Suprapubic skin (tissue), 4 donors: ENCODE results near the gene STX16. TPM values are rescaled to one million over a fixed set of nuclear protein-coding genes. Genes with fewer than 3 reads are reported as not detected.

Experiments used
- DNase-seq, 2 donors: peaks; one replicate each; pipeline ENCODE4 v3.0.0-alpha.2; 2019; ENCODE audit warnings: low spot score in 2 of 2
- H3K27ac ChIP-seq: fragments of 200-600 bp; sonication (generic); one replicate; pipeline ENCODE4 v1.5.1; 2019
- H3K27me3 ChIP-seq: fragments of 200-600 bp; sonication (generic); one replicate; pipeline ENCODE4 v1.5.1; 2019
- H3K36me3 ChIP-seq: fragments of 200-600 bp; sonication (generic); one replicate; pipeline ENCODE4 v1.5.1; 2019
- H3K4me1 ChIP-seq: fragments of 200-600 bp; sonication (generic); one replicate; pipeline ENCODE4 v1.5.1; 2019
- H3K4me3 ChIP-seq: fragments of 200-600 bp; sonication (generic); one replicate; pipeline ENCODE4 v1.5.1; 2019; ENCODE audit warnings: mild to moderate bottlenecking
- H3K9me3 ChIP-seq: fragments of 200-600 bp; sonication (generic); one replicate; pipeline ENCODE4 v1.5.1; 2019
- EP300 ChIP-seq: sonication (generic); formaldehyde crosslinking; IDR thresholded peaks from one replicate; pipeline ENCODE4 v1.6.1; 2017; ENCODE audit warnings: antibody characterized with exemption
- POLR2A ChIP-seq, 2 donors: fragments of 450-650 bp; IDR thresholded peaks; one replicate each; pipeline ENCODE4 v1.6.1; 2017; ENCODE audit warnings: antibody characterized with exemption in 2 of 2, mild to moderate bottlenecking in 2 of 2, moderate library complexity in 2 of 2
- POLR2AphosphoS5 ChIP-seq, 3 donors: sonication (generic); formaldehyde crosslinking; IDR thresholded peaks; one replicate each; pipeline ENCODE4 v1.6.1; 2017; ENCODE audit warnings: antibody characterized with exemption in 3 of 3
- WGBS: methylation state at CpG from one replicate; pipeline ENCODE4 v1.1.5; 2018; 5-methylcytosine and 5-hydroxymethylcytosine counted together
- total RNA-seq, 4 donors: library from RNA; depleted of rRNA; stranded (reverse); fragments of >200 nt; gene quantifications; one replicate each; pipeline ENCODE4 v1.1.0, GENCODE V29; 2016
- TF ChIP-seq, protein P1 (sequence below), 2 donors: fragments of 200-600 bp in 1 of 2; fragments of 450-650 bp in 1 of 2; sonication (generic) in 1 of 2; IDR thresholded peaks; one replicate each; pipeline ENCODE4 v1.5.1; 2016 to 2019; ENCODE audit warnings: antibody characterized with exemption in 2 of 2, mild to moderate bottlenecking in 1 of 2, moderate library complexity in 1 of 2

STX16 gene
- total RNA-seq, 4 donors from 2014 or later = 35.6 to 138 (median 50.9) TPM

- no peak overlapping the region for H3K27ac ChIP-seq
- no peak overlapping the region for H3K4me3 ChIP-seq
- peaks cover 8% of the 10 kb centered on the region for H3K4me1 ChIP-seq
- no peaks in the 10 kb centered on the region for H3K36me3 ChIP-seq
- H3K9me3 ChIP-seq = no peaks in the 10 kb centered on the region
- 95% methylated on average over 5 of the region's 5 CpGs for WGBS
- no peak for TF ChIP-seq POLR2AphosphoS5 (IDR thresholded peaks at IDR 0.05)
- no peak for TF ChIP-seq POLR2A (IDR thresholded peaks at IDR 0.05)
- TF ChIP-seq EP300 = no peak
- TF ChIP-seq, protein P1, sequence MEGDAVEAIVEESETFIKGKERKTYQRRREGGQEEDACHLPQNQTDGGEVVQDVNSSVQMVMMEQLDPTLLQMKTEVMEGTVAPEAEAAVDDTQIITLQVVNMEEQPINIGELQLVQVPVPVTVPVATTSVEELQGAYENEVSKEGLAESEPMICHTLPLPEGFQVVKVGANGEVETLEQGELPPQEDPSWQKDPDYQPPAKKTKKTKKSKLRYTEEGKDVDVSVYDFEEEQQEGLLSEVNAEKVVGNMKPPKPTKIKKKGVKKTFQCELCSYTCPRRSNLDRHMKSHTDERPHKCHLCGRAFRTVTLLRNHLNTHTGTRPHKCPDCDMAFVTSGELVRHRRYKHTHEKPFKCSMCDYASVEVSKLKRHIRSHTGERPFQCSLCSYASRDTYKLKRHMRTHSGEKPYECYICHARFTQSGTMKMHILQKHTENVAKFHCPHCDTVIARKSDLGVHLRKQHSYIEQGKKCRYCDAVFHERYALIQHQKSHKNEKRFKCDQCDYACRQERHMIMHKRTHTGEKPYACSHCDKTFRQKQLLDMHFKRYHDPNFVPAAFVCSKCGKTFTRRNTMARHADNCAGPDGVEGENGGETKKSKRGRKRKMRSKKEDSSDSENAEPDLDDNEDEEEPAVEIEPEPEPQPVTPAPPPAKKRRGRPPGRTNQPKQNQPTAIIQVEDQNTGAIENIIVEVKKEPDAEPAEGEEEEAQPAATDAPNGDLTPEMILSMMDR (IDR thresholded peaks at IDR 0.05) = no peak
- peaks cover 16% of the 10 kb centered on the region for H3K27me3 ChIP-seq
- DNase-seq = no peak
Measured at GRCh38 chr20:58617158-58617557, 33.9 kb upstream of the STX16 start.

DNA sequence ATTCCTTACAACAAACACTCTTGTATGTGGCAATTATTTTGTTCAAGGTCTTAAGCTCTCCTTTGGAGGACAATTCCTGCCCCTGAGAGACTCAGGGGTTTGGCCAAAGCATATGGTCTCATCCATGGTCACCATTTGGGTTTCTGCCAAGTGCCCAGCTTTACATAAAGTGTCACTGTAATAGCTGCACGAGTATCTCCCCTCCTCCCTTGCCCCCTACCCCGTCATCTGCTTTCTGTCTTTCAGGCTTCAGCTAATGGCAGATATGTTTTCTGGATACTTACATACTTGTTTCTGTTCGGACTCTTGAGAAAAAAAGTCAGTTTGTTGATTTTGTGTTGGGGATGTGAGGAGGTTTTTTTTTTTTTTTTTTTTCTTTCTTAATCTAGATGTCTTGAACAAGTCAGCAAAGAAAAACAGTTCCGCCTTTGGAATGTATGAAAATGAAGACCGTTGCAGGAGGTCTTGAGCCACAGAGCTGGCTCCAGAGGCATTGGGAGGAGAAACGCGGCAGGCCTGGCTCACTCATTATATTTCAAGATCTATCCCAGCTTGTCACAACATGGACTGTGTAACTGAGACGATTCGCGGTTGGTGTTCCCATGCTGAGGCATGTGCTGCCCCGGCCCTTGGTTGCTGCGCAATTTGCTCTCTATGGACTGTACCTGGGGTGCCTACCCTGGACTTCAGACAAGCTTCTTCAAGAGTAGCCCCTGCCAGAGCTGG lies 32.6 kb upstream of the STX16 start:
- Histone ChIP-seq H3K27ac (no peak overlapping the region), H3K36me3 (no peaks in the 10 kb centered on the region), H3K4me1 (peaks cover 7% of the 10 kb centered on the region), H3K27me3 (peaks cover 16% of the 10 kb centered on the region), H3K4me3 (no peak overlapping the region), H3K9me3 (no peaks in the 10 kb centered on the region)
- 45% methylated on average over 7 of the region's 12 CpGs for WGBS
- no peak for DNase-seq
- TF ChIP-seq EP300 (no peak), POLR2AphosphoS5 (IDR thresholded peaks at IDR 0.05) (no peak), POLR2A (IDR thresholded peaks at IDR 0.05) (no peak)
- TF ChIP-seq, protein P1 (IDR thresholded peaks at IDR 0.05) = no peak

DNA sequence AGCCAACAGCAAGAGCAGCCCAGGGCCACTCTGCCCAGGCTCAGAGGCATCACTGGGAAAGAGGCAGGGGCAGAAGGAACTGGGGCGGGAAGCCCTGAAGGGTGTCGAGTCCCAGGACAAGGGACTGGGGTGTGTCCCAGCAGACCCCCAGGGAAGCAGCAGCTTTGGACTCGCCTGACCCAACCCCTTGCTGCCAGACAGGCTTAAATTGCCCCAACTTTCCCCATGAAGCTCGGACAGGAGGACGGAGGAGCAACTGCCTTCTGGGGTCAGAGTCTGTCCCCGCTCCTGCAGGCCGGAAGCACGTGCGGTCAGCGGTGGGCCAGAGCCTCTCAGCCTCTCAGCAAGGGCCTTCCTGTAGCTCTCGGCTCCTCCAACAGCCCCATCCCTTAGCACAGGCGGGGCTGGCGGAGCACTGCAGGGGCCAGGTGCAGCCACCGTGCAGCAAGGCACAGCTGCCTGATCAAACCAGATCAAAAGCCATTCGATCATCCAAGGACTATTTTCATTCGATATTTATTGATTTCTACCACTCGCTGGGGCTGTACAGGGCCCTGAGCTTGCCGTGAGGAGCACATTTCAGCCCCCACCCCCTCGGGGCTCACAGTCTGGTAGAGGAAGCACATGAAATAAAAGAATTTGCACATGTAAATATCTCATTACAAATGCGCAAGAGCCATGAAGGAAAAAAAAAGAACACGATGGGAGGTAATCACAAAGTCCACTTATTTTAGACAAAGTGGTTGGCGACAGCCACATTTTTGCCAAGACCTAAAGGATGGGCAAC lies 31.8 kb upstream of the STX16 start:
- H3K4me1 ChIP-seq = peaks cover 11% of the 10 kb centered on the region
- H3K9me3 ChIP-seq = no peaks in the 10 kb centered on the region
- TF ChIP-seq EP300 (no peak), POLR2AphosphoS5 (IDR thresholded peaks at IDR 0.05) (no peak), POLR2A (IDR thresholded peaks at IDR 0.05) (no peak)
- TF ChIP-seq, protein P1 (IDR thresholded peaks at IDR 0.05) = no peak
- WGBS = 54% methylated on average over 22 of the region's 22 CpGs
- no peak overlapping the region for H3K4me3 ChIP-seq
- no peak overlapping the region for H3K27ac ChIP-seq
- peaks cover 16% of the 10 kb centered on the region for H3K27me3 ChIP-seq
- DNase-seq = no peak
- no peaks in the 10 kb centered on the region for H3K36me3 ChIP-seq

DNA sequence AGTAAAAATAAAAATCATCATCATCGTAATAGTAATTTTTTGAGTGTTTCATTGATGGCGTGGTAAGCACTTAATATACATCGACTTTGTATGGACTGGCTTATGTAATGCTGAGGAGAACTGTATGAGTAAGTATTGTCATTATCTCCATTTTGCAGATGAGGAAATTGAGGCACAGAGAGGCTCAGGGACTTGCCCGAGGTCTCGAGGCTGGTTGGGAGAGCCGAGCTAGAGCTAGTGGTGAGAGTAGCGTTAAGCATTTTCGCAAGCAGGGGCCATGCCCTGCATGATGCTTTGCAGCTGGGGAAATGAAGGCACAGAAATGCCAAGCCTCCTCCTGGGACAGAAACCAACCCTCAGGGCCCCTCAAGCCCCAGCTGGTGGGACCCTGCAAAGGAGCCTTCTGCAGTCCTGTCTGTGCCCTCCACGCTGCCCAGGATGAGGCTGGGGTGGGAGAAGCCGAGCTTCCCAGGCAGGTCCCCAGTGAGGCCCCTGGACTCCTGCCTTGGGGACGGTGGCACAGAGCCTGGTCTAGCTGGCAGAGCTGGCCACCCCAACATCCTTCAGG lies 31.1 kb upstream of the STX16 start:
- 82% methylated on average over 8 of the region's 11 CpGs for WGBS
- Histone ChIP-seq H3K9me3 (no peaks in the 10 kb centered on the region), H3K4me3 (no peak overlapping the region), H3K36me3 (no peaks in the 10 kb centered on the region), H3K4me1 (peaks cover 11% of the 10 kb centered on the region), H3K27me3 (peaks cover 16% of the 10 kb centered on the region), H3K27ac (no peak overlapping the region)
- TF ChIP-seq POLR2AphosphoS5 (IDR thresholded peaks at IDR 0.05) = no peak
- no peak for TF ChIP-seq EP300
- TF ChIP-seq, protein P1 (IDR thresholded peaks at IDR 0.05) = no peak
- no peak for TF ChIP-seq POLR2A (IDR thresholded peaks at IDR 0.05)
- no peak for DNase-seq
